HepG2 (cell line): ENCODE results near the gene ELP6. TPM values are rescaled to one million over a fixed set of nuclear protein-coding genes. Genes with fewer than 3 reads are reported as not detected.
A peak's percentile ranks its signal among the peaks of the same experiment; 100 is the strongest.

Source experiments
- BCL3 ChIP-seq: sonication (generic); formaldehyde crosslinking; IDR thresholded peaks from 2 replicates; pipeline ENCODE4 v1.5.1; 2020; ENCODE audit warnings: mild to moderate bottlenecking, missing genetic modification reagents, moderate library complexity
- CREBL2 ChIP-seq: sonication (generic); formaldehyde crosslinking; IDR thresholded peaks from 2 replicates; pipeline ENCODE4 v1.8.1; 2023; ENCODE audit warnings: missing genetic modification reagents, mild to moderate bottlenecking, borderline replicate concordance
- EHMT2 ChIP-seq: fragments of 200-600 bp; sonication (generic); IDR thresholded peaks from 2 replicates; pipeline ENCODE4 v1.7.0; 2017; ENCODE audit warnings: antibody characterized with exemption, low read depth, low read length, borderline replicate concordance
- NFYB ChIP-seq: sonication (generic); formaldehyde crosslinking; IDR thresholded peaks from 2 replicates; pipeline ENCODE4 v1.4.0; 2020; ENCODE audit warnings: missing genetic modification reagents
- RBM39 ChIP-seq: fragments of 200-400 bp; formaldehyde crosslinking; IDR thresholded peaks from one replicate; pipeline ENCODE4 v1.6.1; 2018; ENCODE audit warnings: antibody characterized with exemption, mild to moderate bottlenecking, low read depth, low read length; ENCODE audit not compliant: poor library complexity, severe bottlenecking
- ZBTB37 ChIP-seq: sonication (generic); formaldehyde crosslinking; IDR thresholded peaks from 2 replicates; pipeline ENCODE4 v1.4.0; 2020; ENCODE audit warnings: mild to moderate bottlenecking, missing genetic modification reagents
- ZNF275 ChIP-seq: sonication (generic); formaldehyde crosslinking; IDR thresholded peaks from 2 replicates; pipeline ENCODE4 v1.8.0; 2022; ENCODE audit warnings: missing genetic modification reagents, mild to moderate bottlenecking, inconsistent platforms, borderline replicate concordance
- ZNF280B ChIP-seq: sonication (generic); formaldehyde crosslinking; IDR thresholded peaks from 2 replicates; pipeline ENCODE4 v1.5.0; 2020; ENCODE audit warnings: missing genetic modification reagents, mild to moderate bottlenecking, borderline replicate concordance
- ZNF609 ChIP-seq: sonication (generic); formaldehyde crosslinking; IDR thresholded peaks from 2 replicates; pipeline ENCODE4 v1.4.0; 2020; ENCODE audit warnings: mild to moderate bottlenecking, missing genetic modification reagents, borderline replicate concordance
- polyA plus RNA-seq, 8 experiments: library from polyadenylated mRNA; depleted of rRNA in 3 of 8; stranded (reverse) in 7 of 8; unstranded in 1 of 8; fragments of >200 nt; fragmentation: Illumina TruSeq in 4 of 8; extraction: Trizol in 4 of 8; gene quantifications; 2 replicates each; pipeline versions ENCODE4 v1.2.1 to v1.2.3, GENCODE V29; 2011 to 2016; ENCODE audit warnings: low read depth in 4 of 8, missing spikeins in 1 of 8, mixed read lengths in 1 of 8; ENCODE audit not compliant: insufficient read depth in 1 of 8
- total RNA-seq, 5 experiments: library from RNA; depleted of rRNA; stranded (reverse); fragments of >200 nt; fragmentation: Illumina TruSeq; extraction: Trizol; gene quantifications; 2 replicates each; pipeline ENCODE4 v1.2.3, GENCODE V29; 2016; ENCODE audit warnings: low read depth in 1 of 5

Gene ELP6
- total and polyA plus RNA-seq, 2 of the 13 experiments (the other 11 are each of a cell fraction or from before 2014, with no cell fraction given) = 45.0 to 49.3 TPM

- peak; percentile 59; the same call in 1 of the 2 replicates for TF ChIP-seq ZNF275 (CRISPR knock-in tag)
- no peak for TF ChIP-seq ZBTB37
- no peak for TF ChIP-seq ZNF280B (CRISPR knock-in tag)
- TF ChIP-seq ZNF609 (CRISPR knock-in tag) = no peak
- 0 out of 2 replicates have a peak, but pooled peaks have one; percentile 61 for TF ChIP-seq CREBL2 (CRISPR knock-in tag)
- TF ChIP-seq EHMT2 = no peak
- peak; percentile 74 for TF ChIP-seq RBM39
- peak; percentile 76 for TF ChIP-seq NFYB (CRISPR knock-in tag)
- peak; percentile 89; the same call in 1 of the 2 replicates for TF ChIP-seq BCL3 (CRISPR knock-in tag)
Measured at GRCh38 chr3:47513125-47513929, at the start of gene ELP6 (continued).
